Right lobe of liver (tissue), 6 donors: ENCODE results near the gene TMTC1. TPM values are rescaled to one million over a fixed set of nuclear protein-coding genes. Genes with fewer than 3 reads are reported as not detected.

ENCODE experiments used
- ATAC-seq, 4 donors: fragments of 200-7000 bp; cut with Tn5 transposase; one replicate each; pipeline ENCODE4 v1.9.1; 2020; ENCODE audit warnings: mild to moderate bottlenecking in 4 of 4, moderate library complexity in 4 of 4
- DNase-seq, 3 donors: peaks; one replicate each; pipeline ENCODE4 v3.0.0-alpha.2; 2020
- H3K27ac ChIP-seq, 3 donors: fragments of 200-600 bp; one replicate each; pipeline ENCODE4 v1.8.0; 2022
- H3K27me3 ChIP-seq, 2 donors: fragments of 200-600 bp; one replicate each; pipeline ENCODE4 v1.8.0; 2022
- H3K36me3 ChIP-seq, 4 donors: fragments of 200-600 bp; sonication (generic) in 1 of 4; one replicate each; pipeline versions ENCODE4 v1.5.1 to v1.8.0; 2017 to 2022; ENCODE audit warnings: control low read depth in 1 of 4
- H3K4me1 ChIP-seq, 4 donors: fragments of 200-600 bp; sonication (generic) in 1 of 4; one replicate each; pipeline versions ENCODE4 v1.5.1 to v1.8.0; 2017 to 2022; ENCODE audit warnings: control low read depth in 1 of 4
- H3K4me3 ChIP-seq, 3 donors: fragments of 200-600 bp; one replicate each; pipeline ENCODE4 v1.8.0; 2022
- H3K9me3 ChIP-seq, 4 donors: fragments of 200-600 bp; sonication (generic) in 1 of 4; one replicate each; pipeline versions ENCODE4 v1.5.1 to v1.8.0; 2017 to 2022; ENCODE audit warnings: control low read depth in 1 of 4
- POLR2A ChIP-seq: fragments of 450-650 bp; IDR thresholded peaks from one replicate; pipeline ENCODE4 v1.6.1; 2017; ENCODE audit warnings: antibody characterized with exemption, mild to moderate bottlenecking
- WGBS: methylation state at CpG from one replicate; pipeline ENCODE4 v1.1.6; 2018; ENCODE audit warnings: low coverage, low lambda C conversion rate; ENCODE audit not compliant: insufficient coverage; ENCODE audit errors: missing lambda C conversion rate; 5-methylcytosine and 5-hydroxymethylcytosine counted together
- intact Hi-C, 2 donors: fragments of 100-400 bp; cut with DNase I; formaldehyde crosslinking; loops; one replicate each; pipeline versions ENCODE4 v1.11.2 to v1.14.1; 2022
- long read RNA-seq: library from polyadenylated mRNA; unstranded; transcript quantifications from one replicate; pipeline ENCODE4 v2.0.0, GENCODE V29; 2019
- total RNA-seq, 6 experiments: library from RNA; depleted of rRNA in 2 of 6; stranded (reverse); fragments of >200 nt in 2 of 6; fragmentation: NEBNext Ultra II Directional in 3 of 6; extraction: Animal tissue kit (Norgen Biotek cat#: 25700) in 3 of 6; gene quantifications; one replicate each; pipeline versions ENCODE4 v1.1.0 to v1.2.4, GENCODE V29; 2016 to 2023
- TF ChIP-seq, protein P1 (sequence below), 4 donors: fragments of 200-600 bp in 3 of 4; fragments of 450-650 bp in 1 of 4; IDR thresholded peaks; one replicate each; pipeline versions ENCODE4 v1.5.1 to v1.8.0; 2016 to 2022; ENCODE audit warnings: antibody characterized with exemption in 4 of 4, mild to moderate bottlenecking in 2 of 4
- donor health status: DM: no; HTN: yes; CAD: no.
- donor health status: DM: no; HTN: no; CAD: no.
- donor health status: DM: no; HTN: no; CAD: no.
- donor health status: DM: no; HTN: yes; CAD: no.
- donor health status: DM: no; HTN: yes; CAD: no.

TMTC1 gene
- 1 to 10 TPM; 3.0 to 4.2 (median 3.5) TPM for total RNA-seq
- long read RNA-seq = 0 reads

DNA sequence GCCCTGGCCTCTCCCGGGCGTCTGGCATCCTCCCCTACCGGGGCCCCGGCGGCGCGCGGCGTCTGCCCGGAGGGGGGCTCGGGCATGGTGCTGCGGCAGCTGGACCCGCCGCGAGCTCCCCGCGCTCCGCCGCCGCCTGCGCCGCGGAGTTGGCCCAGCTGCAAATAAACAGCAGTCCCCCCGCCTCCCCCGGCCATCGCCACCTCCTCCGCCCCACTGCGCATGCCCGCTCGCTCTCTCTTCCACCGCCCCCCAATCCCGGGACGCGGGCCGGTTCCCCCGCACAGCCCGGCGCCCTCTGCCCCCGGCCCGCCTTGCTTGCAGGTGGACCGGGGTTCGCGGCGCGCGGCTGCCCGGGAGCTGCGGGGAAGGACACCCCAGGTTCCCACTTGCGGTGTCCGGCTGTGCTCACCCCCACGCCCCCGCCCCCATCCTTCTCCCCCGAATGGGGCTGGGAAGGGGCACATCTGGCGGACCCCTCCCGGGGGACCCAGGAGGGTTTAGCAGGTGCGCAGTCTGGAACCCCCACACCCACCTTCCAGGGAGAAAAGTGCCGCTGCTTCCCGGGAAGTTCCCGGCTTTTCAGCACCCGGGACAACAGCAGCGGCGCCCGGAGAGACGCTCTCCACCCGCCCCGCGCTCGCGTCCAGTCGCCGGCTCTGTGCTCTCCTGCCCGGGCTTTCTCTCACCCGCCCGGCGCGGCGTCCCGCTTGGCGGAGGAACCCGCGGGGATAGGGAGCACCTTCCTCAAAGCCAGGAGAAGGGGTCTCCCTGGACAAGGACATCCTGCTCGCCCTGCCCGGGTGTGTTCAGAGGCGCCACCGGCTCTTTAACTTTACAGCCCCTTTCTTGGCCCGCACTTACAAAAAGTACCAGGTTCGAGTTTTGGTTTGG, at the start of gene TMTC1:
TMTC1 (minus strand) TSS at position 170 of the 894 bp plus-strand sequence. CDS start 191 bp downstream, outside the sequence.
- WGBS = 0% methylated on average over 5 of the region's 87 CpGs

DNA sequence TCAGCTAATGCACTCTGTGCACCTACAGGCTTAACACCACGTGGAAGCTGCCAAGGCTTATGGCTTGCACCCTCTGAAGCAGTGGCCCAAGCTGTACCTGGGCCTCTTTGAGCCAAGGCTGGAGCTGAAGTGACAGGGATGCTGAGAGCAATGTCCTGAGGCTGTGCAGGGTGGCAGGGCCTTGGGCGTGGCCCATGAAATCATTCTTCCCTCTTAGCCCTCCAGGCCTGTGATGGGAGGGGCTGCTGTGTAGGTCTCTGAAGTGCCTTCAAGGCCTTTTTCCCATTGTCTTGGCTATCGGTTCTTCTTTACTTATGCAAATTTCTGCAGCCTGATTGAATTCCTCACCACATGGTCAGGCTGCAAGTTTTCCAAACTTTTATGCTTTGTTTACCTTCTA, 47.4 kb upstream of the TMTC1 start:
- no peaks in the 10 kb centered on the region for H3K36me3 ChIP-seq
- no peaks in the 10 kb centered on the region for H3K27me3 ChIP-seq
- 77% methylated on average over 1 of the region's 3 CpGs for WGBS
- TF ChIP-seq, protein P1, sequence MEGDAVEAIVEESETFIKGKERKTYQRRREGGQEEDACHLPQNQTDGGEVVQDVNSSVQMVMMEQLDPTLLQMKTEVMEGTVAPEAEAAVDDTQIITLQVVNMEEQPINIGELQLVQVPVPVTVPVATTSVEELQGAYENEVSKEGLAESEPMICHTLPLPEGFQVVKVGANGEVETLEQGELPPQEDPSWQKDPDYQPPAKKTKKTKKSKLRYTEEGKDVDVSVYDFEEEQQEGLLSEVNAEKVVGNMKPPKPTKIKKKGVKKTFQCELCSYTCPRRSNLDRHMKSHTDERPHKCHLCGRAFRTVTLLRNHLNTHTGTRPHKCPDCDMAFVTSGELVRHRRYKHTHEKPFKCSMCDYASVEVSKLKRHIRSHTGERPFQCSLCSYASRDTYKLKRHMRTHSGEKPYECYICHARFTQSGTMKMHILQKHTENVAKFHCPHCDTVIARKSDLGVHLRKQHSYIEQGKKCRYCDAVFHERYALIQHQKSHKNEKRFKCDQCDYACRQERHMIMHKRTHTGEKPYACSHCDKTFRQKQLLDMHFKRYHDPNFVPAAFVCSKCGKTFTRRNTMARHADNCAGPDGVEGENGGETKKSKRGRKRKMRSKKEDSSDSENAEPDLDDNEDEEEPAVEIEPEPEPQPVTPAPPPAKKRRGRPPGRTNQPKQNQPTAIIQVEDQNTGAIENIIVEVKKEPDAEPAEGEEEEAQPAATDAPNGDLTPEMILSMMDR (IDR thresholded peaks at IDR 0.05) = no peak
- no peak for TF ChIP-seq POLR2A
- intact Hi-C loops = no loop called here
- H3K4me1 ChIP-seq = no peaks in the 10 kb centered on the region
- DNase-seq (no peak), ATAC-seq (no peak)
- H3K27ac ChIP-seq = no peak overlapping the region
- H3K9me3 ChIP-seq = no peaks in the 10 kb centered on the region
- H3K4me3 ChIP-seq = no peak overlapping the region

More for the DNA sequence above, at the start of gene TMTC1:
- Histone ChIP-seq H3K27me3 (no peaks in the 10 kb centered on the region), H3K9me3 (no peaks in the 10 kb centered on the region), H3K4me3 (peak within 1 kb of the TSS; percentile 70 to 80 (median 75)), H3K4me1 (peaks cover 0 to 4% (median 2%) of the 10 kb centered on the region in 4 donors), H3K27ac (peak within 1 kb of the TSS; percentile 17 to 30 (median 29)), H3K36me3 (no peaks in the 10 kb centered on the region)
- DNase-seq (peak; percentile 81 to 87 (median 83)), ATAC-seq (peak; percentile 80 to 88 (median 82))
- TF ChIP-seq, protein P1 (IDR thresholded peaks at IDR 0.05) = no peak
- no peak for TF ChIP-seq POLR2A
- intact Hi-C loops = no loop called here

DNA sequence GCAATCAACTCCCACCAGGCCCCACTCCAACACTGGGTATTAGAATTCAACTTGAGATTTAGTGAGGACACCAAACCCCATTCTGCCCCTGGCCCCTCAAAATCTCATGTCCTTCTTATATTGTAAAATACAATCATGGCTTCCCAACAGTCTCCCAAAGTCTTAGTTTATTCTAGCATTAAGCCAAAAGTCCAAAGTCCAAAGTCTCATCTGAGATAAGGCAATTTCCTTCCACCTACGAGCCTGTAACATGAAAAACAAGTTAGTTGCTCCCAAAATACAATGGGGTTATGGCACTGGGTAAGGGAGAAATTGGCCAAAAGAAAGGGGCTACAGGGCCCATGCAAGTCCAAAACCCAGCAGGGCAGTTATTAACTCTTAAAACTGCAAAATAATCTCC, 46.6 kb upstream of the TMTC1 start:
- Histone ChIP-seq H3K36me3 (no peaks in the 10 kb centered on the region), H3K4me3 (no peak overlapping the region)
- no peak for DNase-seq

DNA sequence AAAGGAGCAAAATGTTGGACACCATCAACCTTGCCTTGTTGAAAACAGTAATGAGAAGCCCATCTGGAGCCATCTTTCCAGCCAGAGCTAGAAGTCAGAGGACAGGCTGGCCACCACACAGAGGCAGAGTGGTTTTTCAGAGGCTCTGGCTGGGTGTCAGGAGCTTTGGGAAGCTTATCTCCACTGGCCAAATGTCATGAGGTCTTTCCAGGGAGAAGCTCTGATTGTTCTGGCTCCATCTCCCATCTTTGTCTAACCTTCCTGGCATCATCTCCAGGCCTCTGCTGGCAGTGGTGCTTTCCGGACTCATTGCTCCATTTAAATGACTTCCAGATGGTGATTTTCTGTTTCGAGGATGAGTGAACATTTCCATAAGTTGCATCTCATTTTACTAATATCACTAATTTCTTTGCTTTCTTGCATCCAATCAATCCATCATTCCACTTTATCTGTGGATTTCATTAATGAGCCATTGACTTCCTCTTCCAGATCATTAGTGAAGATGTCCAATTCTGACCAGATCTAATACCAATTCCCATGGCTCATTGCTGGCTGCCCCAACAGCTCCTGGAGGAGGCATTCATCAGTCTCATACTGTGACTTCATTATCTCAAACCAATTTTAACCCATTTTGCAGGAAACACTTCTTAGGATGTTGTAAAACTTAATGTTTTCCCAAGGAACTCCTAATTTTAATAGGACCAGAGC, 35.3 kb upstream of the TMTC1 start:
- Histone ChIP-seq H3K4me1 (no peaks in the 10 kb centered on the region), H3K27me3 (no peaks in the 10 kb centered on the region), H3K4me3 (no peak overlapping the region), H3K27ac (no peak overlapping the region), H3K36me3 (no peaks in the 10 kb centered on the region), H3K9me3 (no peaks in the 10 kb centered on the region)
- intact Hi-C loops = no loop called here
- no peak for ATAC-seq
- 68% methylated on average over 2 of the region's 2 CpGs for WGBS
- no peak for DNase-seq
- no peak for TF ChIP-seq POLR2A
- TF ChIP-seq, protein P1 (IDR thresholded peaks at IDR 0.05) = no peak

More for the DNA sequence above, 46.6 kb upstream of the TMTC1 start:
- intact Hi-C loops = no loop called here
- no peaks in the 10 kb centered on the region for H3K27me3 ChIP-seq
- TF ChIP-seq, protein P1 (IDR thresholded peaks at IDR 0.05) = no peak
- TF ChIP-seq POLR2A = no peak
- WGBS = 18% methylated on average over 1 of the region's 1 CpG
- no peaks in the 10 kb centered on the region for H3K9me3 ChIP-seq
- no peak overlapping the region for H3K27ac ChIP-seq
- no peak for ATAC-seq
- H3K4me1 ChIP-seq = no peaks in the 10 kb centered on the region
